ENCODE data around the gene NOA1.
"Not testable (repeated sequence)": the region's sequence is repeated elsewhere in the genome, so short reads cannot be mapped to it uniquely, and the experiment has no call there.

NOA1 gene

DNA sequence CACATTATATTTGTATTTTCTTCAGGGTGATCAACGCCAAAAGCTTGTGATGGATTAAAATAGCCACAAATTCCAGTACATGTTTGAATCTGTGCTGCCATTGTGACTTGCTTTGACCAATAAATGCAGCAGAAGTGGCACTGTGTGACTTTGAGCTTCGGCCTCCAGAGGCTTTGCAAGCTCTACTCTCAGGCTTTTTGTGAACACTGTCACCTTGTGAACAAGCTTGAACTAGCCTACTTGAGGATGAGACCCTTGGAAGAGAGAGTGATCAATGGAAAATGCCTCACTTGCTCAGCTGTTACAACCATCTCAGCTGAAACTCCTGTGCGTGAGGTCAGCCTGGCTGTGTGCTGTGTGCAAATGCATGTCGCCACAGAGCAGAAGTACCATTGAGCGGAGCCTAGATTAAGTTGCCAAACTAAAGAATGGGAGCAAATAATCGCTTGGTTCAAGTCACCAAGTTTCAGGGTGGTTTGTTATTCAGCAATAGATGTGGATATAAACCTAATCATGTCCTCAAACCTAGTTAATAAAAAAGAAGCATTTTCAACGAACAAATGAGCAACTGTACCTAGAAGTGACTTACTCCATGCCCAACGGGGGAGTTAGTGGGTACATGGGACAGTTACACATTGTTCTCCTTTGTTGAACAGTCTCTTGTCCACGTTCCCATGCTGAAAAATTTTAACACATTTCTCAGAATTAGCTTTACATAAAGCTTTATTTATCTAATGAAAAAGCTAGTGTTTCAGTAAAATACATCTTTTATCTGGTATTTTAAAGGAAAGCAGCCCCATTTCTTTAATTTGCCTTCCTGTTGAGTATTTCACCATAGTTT, 23.5 kb downstream of the NOA1 start:
- DNase-seq, result no peak

DNA sequence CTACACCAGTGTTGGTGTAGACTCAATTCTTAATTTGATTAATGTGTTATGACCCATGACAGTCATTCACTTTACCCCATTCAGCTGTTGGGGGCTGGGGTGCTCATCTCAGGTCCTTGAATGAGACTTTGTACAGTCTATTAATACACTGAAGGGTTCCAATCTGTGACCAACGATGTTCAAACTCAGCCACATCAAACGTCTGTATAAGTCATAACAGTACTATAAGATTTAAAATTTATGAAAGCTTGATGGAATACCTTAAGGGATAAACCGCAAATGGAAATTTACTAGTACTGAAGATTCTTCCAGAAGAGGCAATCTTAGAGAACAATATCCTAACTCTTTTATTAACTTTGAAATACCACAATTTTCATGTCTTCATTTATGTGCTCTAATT, 36.0 kb downstream of the NOA1 start:
- no peak for DNase-seq

DNA sequence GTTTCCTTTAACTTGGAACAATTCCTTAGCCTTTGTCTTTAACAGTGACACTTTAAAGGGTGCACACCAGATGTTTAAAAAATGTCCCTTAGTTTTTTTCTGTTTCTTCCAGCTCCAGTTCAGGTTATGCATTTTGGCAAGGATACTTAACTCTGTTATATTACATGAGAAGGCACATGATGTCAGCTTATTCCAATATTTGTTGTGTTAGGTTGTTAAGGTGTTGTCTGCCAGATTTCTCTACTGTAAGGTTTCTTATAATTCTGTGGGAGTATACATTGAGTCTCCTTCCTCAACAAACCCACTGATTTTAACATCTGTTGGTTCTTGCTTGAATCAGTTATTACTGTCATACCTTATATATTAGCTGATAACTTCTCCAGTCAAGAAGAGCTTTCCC, 36.4 kb downstream of the NOA1 start:
- DNase-seq, result no peak

DNA sequence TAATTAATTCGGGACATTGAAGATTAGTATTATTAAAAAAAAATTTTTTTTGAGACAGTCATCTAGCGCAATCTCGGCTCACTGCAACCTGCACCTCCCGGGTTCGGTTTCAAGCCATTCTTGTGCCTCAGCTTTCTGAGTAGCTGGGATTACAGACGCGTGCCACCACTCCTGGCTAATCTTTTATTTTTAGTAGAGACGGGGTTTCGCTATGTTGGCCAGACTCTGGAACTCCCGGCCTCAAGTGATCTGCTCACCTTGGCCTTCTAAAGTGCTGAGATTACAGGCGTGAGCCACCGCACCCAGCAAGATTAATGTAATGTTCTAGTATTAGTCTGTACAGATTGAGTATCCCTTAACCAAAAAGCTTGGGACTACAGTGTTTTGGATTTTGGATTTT, 37.0 kb downstream of the NOA1 start:
- DNase-seq, result no peak

DNA sequence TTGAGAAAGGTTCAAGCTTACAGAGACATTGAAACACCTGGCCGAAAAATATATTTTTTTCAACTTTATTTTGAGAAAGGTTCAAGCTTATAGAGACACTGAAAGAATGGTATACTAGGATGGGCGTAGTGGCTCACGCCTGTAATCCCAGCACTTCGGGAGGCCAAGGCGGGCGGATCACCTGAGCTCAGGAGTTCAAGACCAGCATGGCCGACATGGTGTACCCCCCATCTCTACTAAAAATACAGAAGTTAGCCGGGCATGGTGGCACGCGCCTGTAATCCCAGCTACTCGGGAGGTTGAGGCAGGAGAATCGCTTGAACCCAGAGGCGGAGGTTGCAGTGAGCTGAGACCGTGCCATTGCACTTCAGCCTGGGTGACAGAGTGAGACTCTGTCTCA, 37.6 kb downstream of the NOA1 start:
- DNase-seq, result not testable (repeated sequence)

DNA sequence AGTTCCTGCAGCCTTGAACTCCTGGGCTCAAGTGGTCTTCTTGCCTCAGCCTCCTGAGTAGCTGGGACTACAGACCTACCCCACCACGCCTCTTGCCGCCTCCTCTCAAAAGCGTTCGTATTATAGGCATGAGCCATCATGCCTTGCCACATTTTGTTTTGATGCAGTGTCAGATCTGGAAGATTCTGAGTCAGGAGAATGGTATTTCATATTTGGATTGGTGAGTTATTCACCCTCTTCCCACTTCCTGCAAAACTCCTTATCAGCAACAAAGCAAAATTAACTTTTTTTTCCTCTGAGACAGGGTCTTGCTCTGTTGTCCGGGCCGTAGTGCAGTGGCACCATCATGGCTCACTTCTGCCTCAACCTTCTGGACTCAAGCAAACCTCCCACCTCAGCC, 40.1 kb downstream of the NOA1 start:
- no peak for DNase-seq

DNA sequence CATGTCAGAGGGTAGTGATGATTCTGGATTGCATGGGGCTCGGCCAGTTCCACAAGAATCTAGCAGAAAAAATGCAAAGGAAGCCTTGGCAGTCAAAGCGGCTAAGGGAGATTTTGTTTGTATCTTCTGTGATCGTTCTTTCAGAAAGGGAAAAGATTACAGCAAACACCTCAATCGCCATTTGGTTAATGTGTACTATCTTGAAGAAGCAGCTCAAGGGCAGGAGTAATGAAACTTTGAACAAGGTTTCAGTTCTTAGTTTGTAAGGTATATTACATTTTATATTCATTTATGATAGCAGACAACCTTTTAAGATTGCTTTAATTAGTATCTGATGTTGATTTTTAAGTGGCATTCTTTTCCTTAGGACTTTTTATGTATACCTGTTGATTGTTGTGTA, 45.5 kb downstream of the NOA1 start:
- no peak for DNase-seq

DNA sequence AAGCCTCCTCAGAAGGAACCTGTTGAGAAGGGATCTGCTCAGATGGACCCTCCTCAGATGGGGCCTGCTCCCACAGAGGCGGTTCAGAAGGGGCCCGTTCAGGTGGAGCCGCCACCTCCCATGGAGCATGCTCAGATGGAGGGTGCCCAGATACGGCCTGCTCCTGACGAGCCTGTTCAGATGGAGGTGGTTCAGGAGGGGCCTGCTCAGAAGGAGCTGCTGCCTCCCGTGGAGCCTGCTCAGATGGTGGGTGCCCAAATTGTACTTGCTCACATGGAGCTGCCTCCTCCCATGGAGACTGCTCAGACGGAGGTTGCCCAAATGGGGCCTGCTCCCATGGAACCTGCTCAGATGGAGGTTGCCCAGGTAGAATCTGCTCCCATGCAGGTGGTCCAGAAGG, 46.8 kb downstream of the NOA1 start:
- DNase-seq, result no peak

DNA sequence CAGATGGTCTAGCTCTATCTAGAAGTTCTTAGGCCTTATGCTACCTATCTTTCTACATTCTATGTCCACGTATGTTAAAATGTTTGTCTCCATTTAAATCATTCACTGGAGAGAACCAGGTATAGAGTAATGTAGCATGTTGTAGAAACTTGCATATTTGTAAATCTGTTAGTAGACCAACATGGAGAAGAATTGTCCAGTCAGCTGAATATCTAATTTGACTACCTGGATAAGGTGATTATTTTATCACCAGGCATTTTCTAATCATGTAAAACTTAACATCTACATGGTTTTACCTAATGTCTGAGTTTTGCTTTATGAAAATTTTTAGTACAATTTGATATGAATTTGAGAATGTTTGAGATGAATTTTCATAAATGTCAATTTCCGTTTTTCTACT, 50.2 kb downstream of the NOA1 start:
- no peak for DNase-seq

DNA sequence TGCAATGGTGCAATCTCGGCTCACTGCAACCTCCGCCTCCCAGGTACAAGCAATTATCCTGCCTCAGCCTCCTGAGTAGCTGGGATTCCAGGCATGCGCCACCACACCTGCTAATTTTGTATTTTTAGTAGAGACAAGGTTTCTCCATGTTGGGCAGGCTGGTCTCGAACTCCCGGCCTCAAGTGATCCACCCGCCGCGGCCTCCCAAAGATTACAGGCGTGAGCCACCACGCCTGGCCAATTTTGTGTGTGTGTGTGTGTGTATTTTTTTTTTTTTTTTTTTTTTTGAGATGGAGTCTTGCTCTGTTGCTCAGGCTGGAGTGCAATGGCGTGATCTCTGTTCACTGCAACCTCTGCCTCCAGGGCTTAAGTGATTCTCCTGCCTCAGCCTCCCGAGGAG, 62.4 kb downstream of the NOA1 start:
- DNase-seq, result not testable (repeated sequence)

DNA sequence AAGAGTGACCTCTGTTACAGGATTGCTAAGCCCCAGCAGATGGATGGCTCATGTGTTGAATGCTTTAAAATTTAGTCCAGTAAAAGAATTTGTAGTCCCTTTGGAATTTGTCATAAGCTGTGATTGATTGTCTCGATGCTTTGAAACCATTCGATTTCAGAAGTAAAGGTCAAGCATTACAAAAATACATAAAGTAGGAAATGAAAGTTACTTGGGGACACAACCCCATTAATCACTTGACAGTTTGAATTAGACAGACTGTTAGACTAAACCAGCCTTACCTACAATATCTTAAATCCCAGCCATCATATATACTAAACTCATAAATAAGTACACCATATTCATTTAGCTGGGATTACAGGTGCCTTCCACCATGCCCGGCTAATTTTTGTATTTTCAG, 63.1 kb downstream of the NOA1 start:
- DNase-seq, result no peak
